Fibroblast of upper back skin (primary cell): ENCODE data around the gene LRP11.

ENCODE experiments used
- DNase-seq: peaks from one replicate; pipeline ENCODE4 v3.0.0-alpha.2; 2013

The LRP11 gene

GRCh38 chr6:149777624-149778023, 86.5 kb downstream of the LRP11 start:
- DNase-seq: no peak

DNA sequence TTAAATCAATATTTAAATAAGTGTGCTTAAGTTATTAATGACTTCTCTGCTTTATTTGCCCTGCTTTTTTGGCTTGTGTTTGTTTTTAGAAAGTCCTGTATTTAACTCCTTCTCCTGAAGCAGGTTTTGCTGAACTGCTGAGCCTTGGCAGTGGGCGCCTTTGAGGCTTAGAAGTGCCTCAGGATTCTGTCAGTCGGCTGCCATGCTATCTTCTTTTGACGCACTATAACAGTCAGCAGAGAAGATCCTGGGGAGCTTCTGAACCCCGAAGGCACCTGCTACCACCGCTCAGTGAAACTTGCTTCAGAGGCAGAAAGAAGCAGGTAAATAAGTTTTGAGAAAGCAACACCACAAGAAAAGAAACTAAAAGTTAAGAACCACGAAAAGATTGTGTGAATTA, 92.2 kb downstream of the LRP11 start:
- DNase-seq: no peak

DNA sequence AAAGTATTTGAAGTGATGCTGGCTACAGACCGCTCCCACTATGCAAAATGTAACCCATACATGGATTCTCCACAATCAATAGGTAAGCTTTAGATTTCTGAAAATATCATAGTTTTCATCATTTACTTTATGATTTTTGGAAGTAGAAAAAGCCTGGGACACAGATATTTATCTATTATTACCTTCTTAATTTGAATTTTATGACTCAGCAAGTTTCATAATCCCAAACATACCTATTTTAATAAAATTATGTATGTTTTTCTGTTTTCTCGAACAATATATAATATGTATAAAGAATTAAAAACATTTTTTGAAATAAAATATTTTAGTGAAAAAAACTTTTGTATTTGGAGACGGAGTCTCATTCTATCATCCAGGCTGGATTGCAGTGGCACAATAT, 93.0 kb downstream of the LRP11 start:
- no peak for DNase-seq

- no peak for DNase-seq
Observed at GRCh38 chr6:149769676-149770075, 94.5 kb downstream of the LRP11 start.
